Neuronal stem cell (in vitro differentiated cells): Measurements from ENCODE around the gene SPX.

ENCODE experiments used
- DNase-seq: peaks from one replicate; pipeline ENCODE4 v3.0.0-alpha.2; 2013; ENCODE audit warnings: low spot score
- H2AFZ ChIP-seq: one replicate; pipeline ENCODE4 v1.6.1; 2013; ENCODE audit warnings: mild to moderate bottlenecking, low read length, inconsistent platforms
- H2AK5ac ChIP-seq: 2 replicates; pipeline ENCODE4 v1.6.1; 2013; ENCODE audit warnings: low read depth, mild to moderate bottlenecking, inconsistent platforms, low read length, moderate library complexity, mixed read lengths
- H2BK120ac ChIP-seq: 2 replicates; pipeline ENCODE4 v1.6.1; 2013; ENCODE audit warnings: low read depth, mild to moderate bottlenecking, inconsistent platforms, low read length, moderate library complexity, mixed read lengths
- H2BK12ac ChIP-seq: one replicate; pipeline ENCODE4 v1.6.1; 2013; ENCODE audit warnings: low read length, inconsistent platforms
- H2BK15ac ChIP-seq: 2 replicates; pipeline ENCODE4 v1.6.1; 2013; ENCODE audit warnings: mild to moderate bottlenecking, low read length, inconsistent platforms, mixed read lengths
- H2BK5ac ChIP-seq: one replicate; pipeline ENCODE4 v1.6.1; 2013; ENCODE audit warnings: inconsistent platforms, mild to moderate bottlenecking, low read length, moderate library complexity
- H3K14ac ChIP-seq: one replicate; pipeline ENCODE4 v1.6.1; 2013; ENCODE audit warnings: low read length, inconsistent platforms
- H3K18ac ChIP-seq: 2 replicates; pipeline ENCODE4 v1.6.1; 2013; ENCODE audit warnings: low read length, inconsistent platforms
- H3K23ac ChIP-seq: 2 replicates; pipeline ENCODE4 v1.6.1; 2013; ENCODE audit warnings: low read depth, mild to moderate bottlenecking, mixed read lengths, low read length, inconsistent platforms; ENCODE audit not compliant: poor library complexity
- H3K27ac ChIP-seq: replicated peaks from 3 replicates; pipeline ENCODE4 v1.5.1; 2013; ENCODE audit warnings: low read length, inconsistent platforms
- H3K27me3 ChIP-seq, 3 experiments: 2 replicates each; pipeline ENCODE4 v1.6.1; 2013; ENCODE audit warnings: low read length in 3 of 3, mild to moderate bottlenecking in 2 of 3, inconsistent platforms in 1 of 3, low read depth in 1 of 3, mixed read lengths in 1 of 3, moderate library complexity in 1 of 3; ENCODE audit not compliant: control insufficient read depth in 3 of 3, insufficient read depth in 3 of 3
- H3K36me3 ChIP-seq, 2 donors: replicated peaks in 1 of 2; 2 replicates each; pipeline ENCODE4 v1.6.1; 2013; ENCODE audit warnings: low read length in 2 of 2; ENCODE audit not compliant: control insufficient read depth in 2 of 2, insufficient read depth in 2 of 2
- H3K4ac ChIP-seq: 2 replicates; pipeline ENCODE4 v1.6.1; 2013; ENCODE audit warnings: inconsistent platforms, mild to moderate bottlenecking, low read length, moderate library complexity
- H3K4me1 ChIP-seq, 2 donors: 1 replicate in 1 of 2; 2 replicates in 1 of 2; pipeline ENCODE4 v1.6.1; 2013; ENCODE audit warnings: low read length in 2 of 2, low read depth in 1 of 2; ENCODE audit not compliant: control insufficient read depth in 2 of 2, insufficient read depth in 1 of 2
- H3K4me2 ChIP-seq: one replicate; pipeline ENCODE4 v1.6.1; 2013; ENCODE audit warnings: mild to moderate bottlenecking, low read length, inconsistent platforms; ENCODE audit not compliant: insufficient read depth, poor library complexity, severe bottlenecking
- H3K4me3 ChIP-seq, 2 donors: 2 replicates each; pipeline ENCODE4 v1.5.1; 2013; ENCODE audit warnings: low read length in 2 of 2, mild to moderate bottlenecking in 2 of 2, inconsistent platforms in 1 of 2, moderate library complexity in 1 of 2
- H3K79me1 ChIP-seq: one replicate; pipeline ENCODE4 v1.6.1; 2013; ENCODE audit warnings: low read depth, mild to moderate bottlenecking, inconsistent platforms, low read length, moderate library complexity
- H3K9ac ChIP-seq: one replicate; pipeline ENCODE4 v1.6.1; 2013; ENCODE audit warnings: mild to moderate bottlenecking, low read depth, low read length, inconsistent platforms; ENCODE audit not compliant: poor library complexity
- H3K9me3 ChIP-seq, 2 donors: replicated peaks in 1 of 2; 2 replicates each; pipeline versions ENCODE3 to v1.6.1; 2013; ENCODE audit warnings: low read length in 2 of 2, mild to moderate bottlenecking in 2 of 2, inconsistent platforms in 1 of 2, low read depth in 1 of 2, mixed read lengths in 1 of 2, moderate library complexity in 1 of 2; ENCODE audit not compliant: control insufficient read depth in 2 of 2, insufficient read depth in 1 of 2
- H4K8ac ChIP-seq: one replicate; pipeline ENCODE4 v1.6.1; 2013; ENCODE audit warnings: low read depth, mild to moderate bottlenecking, inconsistent platforms, low read length, moderate library complexity
- H4K91ac ChIP-seq: one replicate; pipeline ENCODE4 v1.6.1; 2013; ENCODE audit warnings: low read length, low read depth, mild to moderate bottlenecking, inconsistent platforms; ENCODE audit not compliant: poor library complexity
- WGBS, 2 donors: extraction: QIAGEN DNeasy Blood & Tissue Kit; methylation state at CpG; one replicate each; pipeline ENCODE4 v1.1.7; 2013; ENCODE audit warnings: missing lambda C conversion rate in 2 of 2, mixed read lengths in 1 of 2; ENCODE audit not compliant: insufficient read length in 2 of 2, insufficient replicate concordance in 1 of 2; ENCODE audit errors: extremely low coverage in 2 of 2; 5-methylcytosine and 5-hydroxymethylcytosine counted together

The SPX gene

DNA sequence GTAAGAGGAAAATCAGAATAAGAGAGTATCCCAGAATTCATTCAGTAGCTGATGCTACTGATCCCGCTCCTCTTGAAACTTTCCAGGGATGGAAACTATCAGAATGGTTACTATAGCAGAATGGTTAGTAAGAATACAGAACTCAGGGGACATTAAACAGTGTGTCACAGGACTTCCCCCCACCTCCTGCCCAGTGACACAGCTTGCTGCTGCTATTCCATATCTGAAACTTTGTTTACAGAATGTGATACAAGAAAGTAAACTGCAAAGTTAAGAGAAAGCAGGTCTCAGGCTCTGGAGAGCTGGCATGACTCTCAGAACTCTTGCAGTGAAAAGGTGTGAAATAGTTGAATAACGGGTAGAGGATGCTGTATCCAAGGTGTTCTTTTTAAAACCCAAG, 3.4 kb downstream of the SPX start:
- WGBS, 2 donors = no CpG with 5 or more reads among the region's 2 CpGs
- peaks cover 0 to 15% (median 11%) of the 10 kb centered on the region in 3 experiments for H3K27me3 ChIP-seq
- no peak overlapping the region for H3K23ac ChIP-seq
- no peaks in the 10 kb centered on the region for H3K79me1 ChIP-seq
- no peak overlapping the region for H3K18ac ChIP-seq
- no peak overlapping the region for H3K27ac ChIP-seq
- H3K4me3 ChIP-seq = no peak overlapping the region
- H2AK5ac ChIP-seq = no peak overlapping the region
- H4K8ac ChIP-seq = no peak overlapping the region
- H3K4ac ChIP-seq = no peak overlapping the region
- no peak overlapping the region for H4K91ac ChIP-seq
- DNase-seq = no peak
- peaks cover 0 to 1% of the 10 kb centered on the region in 2 donors for H3K4me1 ChIP-seq
- no peak overlapping the region for H2BK15ac ChIP-seq
- H2BK12ac ChIP-seq = no peak overlapping the region
- no peak overlapping the region for H3K14ac ChIP-seq
- no peak overlapping the region for H2AFZ ChIP-seq
- H3K9me3 ChIP-seq = no peaks in the 10 kb centered on the region
- no peaks in the 10 kb centered on the region for H3K36me3 ChIP-seq
- no peak overlapping the region for H3K4me2 ChIP-seq
- H2BK120ac ChIP-seq = no peak overlapping the region
- no peak overlapping the region for H3K9ac ChIP-seq
- no peak overlapping the region for H2BK5ac ChIP-seq

GRCh38 chr12:21538061-21538653, 12.1 kb downstream of the SPX start:
- no peak overlapping the region for H3K23ac ChIP-seq
- no peak overlapping the region for H3K4ac ChIP-seq
- no peak overlapping the region for H3K9ac ChIP-seq
- no peak overlapping the region for H3K4me2 ChIP-seq
- H2BK5ac ChIP-seq = no peak overlapping the region
- H2AK5ac ChIP-seq = no peak overlapping the region
- no peak overlapping the region for H2BK12ac ChIP-seq
- H4K8ac ChIP-seq = no peak overlapping the region
- no peak overlapping the region for H2BK120ac ChIP-seq
- no peak overlapping the region for H2AFZ ChIP-seq
- no peak overlapping the region for H3K4me3 ChIP-seq
- H3K36me3 ChIP-seq = no peaks in the 10 kb centered on the region
- H3K79me1 ChIP-seq = no peaks in the 10 kb centered on the region
- H4K91ac ChIP-seq = no peak overlapping the region
- H3K9me3 ChIP-seq = no peaks in the 10 kb centered on the region
- H3K27ac ChIP-seq = no peak overlapping the region
- H3K14ac ChIP-seq = no peak overlapping the region
- no peaks in the 10 kb centered on the region for H3K4me1 ChIP-seq
- H3K27me3 ChIP-seq = no peaks in the 10 kb centered on the region
- no peak overlapping the region for H3K18ac ChIP-seq
- DNase-seq = no peak
- H2BK15ac ChIP-seq = no peak overlapping the region
- no CpG with 5 or more reads among the region's 5 CpGs for WGBS, 2 donors

GRCh38 chr12:21539797-21540196, 13.7 kb downstream of the SPX start:
- H3K27me3 ChIP-seq = no peaks in the 10 kb centered on the region
- H3K4ac ChIP-seq = no peak overlapping the region
- no peak overlapping the region for H3K4me3 ChIP-seq
- no peak overlapping the region for H2BK15ac ChIP-seq
- H3K14ac ChIP-seq = no peak overlapping the region
- no peak overlapping the region for H3K23ac ChIP-seq
- no peaks in the 10 kb centered on the region for H3K36me3 ChIP-seq
- DNase-seq = no peak
- no peaks in the 10 kb centered on the region for H3K4me1 ChIP-seq
- no peak overlapping the region for H2AK5ac ChIP-seq
- no peak overlapping the region for H3K18ac ChIP-seq
- H3K9ac ChIP-seq = no peak overlapping the region
- no peak overlapping the region for H3K27ac ChIP-seq
- no peaks in the 10 kb centered on the region for H3K79me1 ChIP-seq
- no peak overlapping the region for H2BK5ac ChIP-seq
- no peak overlapping the region for H4K8ac ChIP-seq
- no peak overlapping the region for H2BK12ac ChIP-seq
- no peak overlapping the region for H4K91ac ChIP-seq
- H2BK120ac ChIP-seq = no peak overlapping the region
- H3K4me2 ChIP-seq = no peak overlapping the region
- H3K9me3 ChIP-seq = no peaks in the 10 kb centered on the region
- H2AFZ ChIP-seq = no peak overlapping the region

DNA sequence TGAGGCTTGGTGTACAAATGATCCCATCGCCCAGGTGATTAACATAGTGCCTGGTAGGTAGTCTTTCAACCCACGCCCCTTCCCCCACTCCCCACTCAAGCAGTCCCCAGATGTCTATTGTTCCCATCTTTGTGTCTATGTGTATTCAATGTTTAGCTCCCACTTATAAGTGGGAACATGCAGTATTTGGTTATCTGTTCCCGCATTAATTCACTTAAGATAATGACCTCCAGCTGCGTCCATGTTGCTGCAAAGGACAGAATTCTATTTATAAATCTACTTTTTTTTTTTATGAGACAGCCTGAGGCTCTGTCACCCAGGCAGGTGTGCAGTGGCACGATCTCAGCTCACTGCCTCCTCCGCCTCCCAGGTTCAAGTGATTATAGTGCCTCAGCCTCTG, 15.7 kb downstream of the SPX start:
- H2BK15ac ChIP-seq = no peak overlapping the region
- DNase-seq = no peak
- no peaks in the 10 kb centered on the region for H3K9me3 ChIP-seq
- no peak overlapping the region for H3K9ac ChIP-seq
- no peak overlapping the region for H3K4me3 ChIP-seq
- H3K4ac ChIP-seq = no peak overlapping the region
- H3K4me1 ChIP-seq = no peaks in the 10 kb centered on the region
- no peak overlapping the region for H2AK5ac ChIP-seq
- H2BK120ac ChIP-seq = no peak overlapping the region
- no peak overlapping the region for H4K91ac ChIP-seq
- H3K23ac ChIP-seq = no peak overlapping the region
- H3K18ac ChIP-seq = no peak overlapping the region
- no peaks in the 10 kb centered on the region for H3K36me3 ChIP-seq
- no CpG with 5 or more reads among the region's 6 CpGs for WGBS, 2 donors
- H3K14ac ChIP-seq = no peak overlapping the region
- H2BK12ac ChIP-seq = no peak overlapping the region
- H3K27me3 ChIP-seq = no peaks in the 10 kb centered on the region
- no peaks in the 10 kb centered on the region for H3K79me1 ChIP-seq
- H3K27ac ChIP-seq = no peak overlapping the region
- no peak overlapping the region for H4K8ac ChIP-seq
- no peak overlapping the region for H3K4me2 ChIP-seq
- no peak overlapping the region for H2BK5ac ChIP-seq
- no peak overlapping the region for H2AFZ ChIP-seq
